Hematopoietic multipotent progenitor cell treated with erythropoietin and hydrocortisone succinate and interleukin-3 and kit ligand, for 15 days (in vitro differentiated cells): ENCODE data around the gene PRR23A.
"Not testable (repeated sequence)": the region's sequence is repeated elsewhere in the genome, so short reads cannot be mapped to it uniquely, and the experiment has no call there.

Experiments used
- DNase-seq: peaks from one replicate; pipeline ENCODE4 v3.0.0-alpha.2; 2015; ENCODE audit warnings: low spot score

Gene PRR23A

GRCh38 chr3:139006051-139006716, at the start of gene PRR23A:
PRR23A (minus strand) TSS chr3:139006268; CDS start chr3:139006268, 0 bp downstream.
- no peak for DNase-seq

GRCh38 chr3:139052802-139053600, 46.9 kb upstream of the PRR23A start:
- no peak for DNase-seq

- DNase-seq = no peak
Measured at GRCh38 chr3:139044366-139045210, 38.5 kb upstream of the PRR23A start, which contains the start of gene PRR23C. PRR23C (minus strand) TSS chr3:139044892; CDS start chr3:139044620, 272 bp downstream.

- DNase-seq = no peak
Measured at GRCh38 chr3:139043554-139044365, 37.7 kb upstream of the PRR23A start.

GRCh38 chr3:139037478-139037877, 31.4 kb upstream of the PRR23A start:
- no peak for DNase-seq

GRCh38 chr3:139032326-139033002, 26.4 kb upstream of the PRR23A start:
- no peak for DNase-seq

- not testable (repeated sequence) for DNase-seq
Measured at GRCh38 chr3:139030576-139030975, 24.5 kb upstream of the PRR23A start.

- no peak for DNase-seq
Measured at GRCh38 chr3:139024968-139025367, 18.9 kb upstream of the PRR23A start.

- peak; percentile 15 for DNase-seq
Measured at GRCh38 chr3:139020868-139021234, 14.8 kb upstream of the PRR23A start, which contains the start of gene PRR23B. PRR23B (minus strand) TSS chr3:139020926; CDS start chr3:139020661, 265 bp downstream.

- DNase-seq = no peak
Measured at GRCh38 chr3:139020036-139020867, 14.2 kb upstream of the PRR23A start.

GRCh38 chr3:139016430-139017048, 10.5 kb upstream of the PRR23A start:
- DNase-seq = no peak

- no peak for DNase-seq
Measured at GRCh38 chr3:139005356-139005993, 593 bp downstream of the PRR23A start.

GRCh38 chr3:138995706-138996105, 10.4 kb downstream of the PRR23A start:
- DNase-seq = no peak

GRCh38 chr3:138987181-138987580, 18.9 kb downstream of the PRR23A start:
- no peak for DNase-seq

GRCh38 chr3:138985932-138986331, 20.1 kb downstream of the PRR23A start:
- no peak for DNase-seq

GRCh38 chr3:138984816-138985215, 21.3 kb downstream of the PRR23A start:
- no peak for DNase-seq

- no peak for DNase-seq
Measured at GRCh38 chr3:138976047-138976446, 30.0 kb downstream of the PRR23A start.

- DNase-seq = no peak
Measured at GRCh38 chr3:138975351-138975750, 30.7 kb downstream of the PRR23A start.

- DNase-seq = no peak
Measured at GRCh38 chr3:138974462-138974861, 31.6 kb downstream of the PRR23A start.
